Measurements from ENCODE around the gene ADGRE3. TPM values are rescaled to one million over a fixed set of nuclear protein-coding genes. Genes with fewer than 3 reads are reported as not detected.
A peak's percentile ranks its signal among the peaks of the same experiment; 100 is the strongest.

The ADGRE3 gene
- total RNA-seq, 1 donor from 2014 or later: not detected

GRCh38 chr19:14686411-14686810, 11.8 kb upstream of the ADGRE3 start:
- Histone ChIP-seq H3K4me2 (no peak overlapping the region), H3K4me1 (peaks cover 7% of the 10 kb centered on the region), H3K36me3 (no peaks in the 10 kb centered on the region), H3F3A (ENCODE audit: low read depth) (peaks cover 22% of the 10 kb centered on the region), H3K9me3 (ENCODE audit: low read depth) (no peaks in the 10 kb centered on the region), H3K27ac (no peak overlapping the region), H3K27me3 (peaks cover 25% of the 10 kb centered on the region), H3K79me2 (ENCODE audit: low read depth) (peaks cover 7% of the 10 kb centered on the region), H3K4me3 (no peak overlapping the region), H2AFZ (replicated peaks) (no peak overlapping the region), H3K9ac (no peak overlapping the region), H4K20me1 (ENCODE audit: low read depth) (no peaks in the 10 kb centered on the region)
- peaks cover 9% of the 10 kb centered on the region for H3K4me1 Mint-ChIP-seq
- H3K4me3 Mint-ChIP-seq: no peak overlapping the region
- H3K27ac Mint-ChIP-seq: no peak overlapping the region
- H3K9me3 Mint-ChIP-seq: no peaks in the 10 kb centered on the region
- TF ChIP-seq EZH2 (IDR thresholded peaks at IDR 0.05) (no peak), EZH2phosphoT487 (IDR thresholded peaks at IDR 0.05) (no peak)
- TF ChIP-seq, protein P1, sequence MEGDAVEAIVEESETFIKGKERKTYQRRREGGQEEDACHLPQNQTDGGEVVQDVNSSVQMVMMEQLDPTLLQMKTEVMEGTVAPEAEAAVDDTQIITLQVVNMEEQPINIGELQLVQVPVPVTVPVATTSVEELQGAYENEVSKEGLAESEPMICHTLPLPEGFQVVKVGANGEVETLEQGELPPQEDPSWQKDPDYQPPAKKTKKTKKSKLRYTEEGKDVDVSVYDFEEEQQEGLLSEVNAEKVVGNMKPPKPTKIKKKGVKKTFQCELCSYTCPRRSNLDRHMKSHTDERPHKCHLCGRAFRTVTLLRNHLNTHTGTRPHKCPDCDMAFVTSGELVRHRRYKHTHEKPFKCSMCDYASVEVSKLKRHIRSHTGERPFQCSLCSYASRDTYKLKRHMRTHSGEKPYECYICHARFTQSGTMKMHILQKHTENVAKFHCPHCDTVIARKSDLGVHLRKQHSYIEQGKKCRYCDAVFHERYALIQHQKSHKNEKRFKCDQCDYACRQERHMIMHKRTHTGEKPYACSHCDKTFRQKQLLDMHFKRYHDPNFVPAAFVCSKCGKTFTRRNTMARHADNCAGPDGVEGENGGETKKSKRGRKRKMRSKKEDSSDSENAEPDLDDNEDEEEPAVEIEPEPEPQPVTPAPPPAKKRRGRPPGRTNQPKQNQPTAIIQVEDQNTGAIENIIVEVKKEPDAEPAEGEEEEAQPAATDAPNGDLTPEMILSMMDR (IDR thresholded peaks at IDR 0.05): peak; percentile 50
- H3K36me3 Mint-ChIP-seq: no peaks in the 10 kb centered on the region
- peaks cover 9% of the 10 kb centered on the region for H3K27me3 Mint-ChIP-seq (ENCODE audit: insufficient read depth, low read depth)
- peak; percentile 8 for DNase-seq (ENCODE audit: low spot score)

- Histone ChIP-seq H3K4me3 (no peak overlapping the region), H3K9ac (no peak overlapping the region), H3F3A (ENCODE audit: low read depth) (peaks cover 1% of the 10 kb centered on the region), H4K20me1 (ENCODE audit: low read depth) (no peaks in the 10 kb centered on the region), H3K9me3 (ENCODE audit: low read depth) (no peaks in the 10 kb centered on the region), H2AFZ (replicated peaks) (no peak overlapping the region), H3K4me1 (no peaks in the 10 kb centered on the region), H3K36me3 (no peaks in the 10 kb centered on the region), H3K27ac (no peak overlapping the region), H3K27me3 (peaks cover 19% of the 10 kb centered on the region), H3K79me2 (ENCODE audit: low read depth) (no peaks in the 10 kb centered on the region), H3K4me2 (no peak overlapping the region)
- Mint-ChIP-seq H3K9me3 (no peaks in the 10 kb centered on the region), H3K4me1 (no peaks in the 10 kb centered on the region), H3K27me3 (ENCODE audit: insufficient read depth, low read depth) (peaks cover 9% of the 10 kb centered on the region), H3K36me3 (no peaks in the 10 kb centered on the region), H3K27ac (no peak overlapping the region), H3K4me3 (no peak overlapping the region)
- DNase-seq (ENCODE audit: low spot score): no peak
- TF ChIP-seq, protein P1 (IDR thresholded peaks at IDR 0.05): no peak
- TF ChIP-seq EZH2 (IDR thresholded peaks at IDR 0.05): no peak
- TF ChIP-seq EZH2phosphoT487 (IDR thresholded peaks at IDR 0.05): no peak
These were observed 8.8 kb upstream of the ADGRE3 start for GRCh38 chr19:14683439-14683838.

DNA sequence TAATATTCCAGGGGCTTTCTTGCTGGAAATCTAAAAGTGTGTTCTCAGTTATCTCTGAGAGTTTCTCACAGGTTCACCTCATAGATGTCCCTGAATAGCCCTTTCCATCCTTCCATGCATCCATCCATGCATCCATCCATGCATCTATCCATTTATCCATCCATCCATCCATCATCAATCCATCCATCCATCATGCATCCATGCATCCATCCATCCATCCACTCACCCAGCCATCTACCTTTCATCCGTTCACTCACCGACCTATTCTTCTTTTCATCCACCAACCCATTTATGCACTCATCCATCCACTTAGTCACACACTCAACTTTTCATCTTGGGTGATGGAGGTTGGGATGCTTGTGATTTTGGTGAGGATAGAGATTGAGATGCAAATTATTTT, 7.4 kb upstream of the ADGRE3 start:
- peaks cover 9% of the 10 kb centered on the region for H3K27me3 Mint-ChIP-seq (ENCODE audit: insufficient read depth, low read depth)
- Histone ChIP-seq H2AFZ (replicated peaks) (no peak overlapping the region), H3K4me1 (no peaks in the 10 kb centered on the region), H3K27ac (no peak overlapping the region), H3K4me2 (no peak overlapping the region), H3K9me3 (ENCODE audit: low read depth) (no peaks in the 10 kb centered on the region), H3F3A (ENCODE audit: low read depth) (no peaks in the 10 kb centered on the region), H3K27me3 (peaks cover 14% of the 10 kb centered on the region), H3K36me3 (no peaks in the 10 kb centered on the region), H3K9ac (no peak overlapping the region), H3K4me3 (no peak overlapping the region), H3K79me2 (ENCODE audit: low read depth) (no peaks in the 10 kb centered on the region), H4K20me1 (ENCODE audit: low read depth) (no peaks in the 10 kb centered on the region)
- H3K36me3 Mint-ChIP-seq: no peaks in the 10 kb centered on the region
- no peak overlapping the region for H3K27ac Mint-ChIP-seq
- TF ChIP-seq EZH2phosphoT487 (IDR thresholded peaks at IDR 0.05) (no peak), EZH2 (IDR thresholded peaks at IDR 0.05) (no peak)
- TF ChIP-seq, protein P1 (IDR thresholded peaks at IDR 0.05): no peak
- no peak for DNase-seq (ENCODE audit: low spot score)
- H3K4me3 Mint-ChIP-seq: no peak overlapping the region
- no peaks in the 10 kb centered on the region for H3K9me3 Mint-ChIP-seq
- H3K4me1 Mint-ChIP-seq: no peaks in the 10 kb centered on the region
